HEK293T (cell line): ENCODE results near the gene VWA5A.

ENCODE experiments used
- ARNT ChIP-seq: fragments of 450-650 bp; IDR thresholded peaks from 2 replicates; pipeline ENCODE4 v1.6.1; 2017; ENCODE audit warnings: mild to moderate bottlenecking
- BHLHE40 ChIP-seq: fragments of 450-650 bp; IDR thresholded peaks from 2 replicates; pipeline ENCODE4 v1.6.1; 2016; ENCODE audit warnings: mild to moderate bottlenecking, moderate library complexity, borderline replicate concordance
- CTBP1 ChIP-seq: fragments of 450-650 bp; IDR thresholded peaks from 2 replicates; pipeline ENCODE4 v1.6.1; 2016; ENCODE audit warnings: borderline replicate concordance
- ELF4 ChIP-seq: fragments of 450-650 bp; IDR thresholded peaks from 2 replicates; pipeline ENCODE4 v1.6.1; 2017; ENCODE audit warnings: antibody characterized with exemption
- FOXA1 ChIP-seq: fragments of 450-650 bp; IDR thresholded peaks from 2 replicates; pipeline ENCODE4 v1.6.1; 2016; ENCODE audit warnings: mild to moderate bottlenecking
- FOXK2 ChIP-seq: fragments of 450-650 bp; IDR thresholded peaks from 2 replicates; pipeline ENCODE4 v1.6.1; 2016; ENCODE audit warnings: mild to moderate bottlenecking
- FOXM1 ChIP-seq: fragments of 450-650 bp; IDR thresholded peaks from 2 replicates; pipeline ENCODE4 v1.6.1; 2017; ENCODE audit warnings: mild to moderate bottlenecking, borderline replicate concordance
- HDGF ChIP-seq: fragments of 450-650 bp; IDR thresholded peaks from 2 replicates; pipeline ENCODE4 v1.6.1; 2017; ENCODE audit warnings: antibody characterized with exemption, borderline replicate concordance
- LEF1 ChIP-seq: fragments of 450-650 bp; IDR thresholded peaks from 2 replicates; pipeline ENCODE4 v1.6.1; 2017; ENCODE audit warnings: mild to moderate bottlenecking, borderline replicate concordance
- NFRKB ChIP-seq: fragments of 450-650 bp; IDR thresholded peaks from 2 replicates; pipeline ENCODE4 v1.6.1; 2016; ENCODE audit warnings: mild to moderate bottlenecking, moderate library complexity
- SP1 ChIP-seq: fragments of 450-650 bp; IDR thresholded peaks from 2 replicates; pipeline ENCODE4 v1.6.1; 2017
- SUZ12 ChIP-seq: fragments of 450-650 bp; IDR thresholded peaks from 2 replicates; pipeline ENCODE4 v1.6.1; 2016; ENCODE audit warnings: mild to moderate bottlenecking
- TARDBP ChIP-seq: fragments of 450-650 bp; IDR thresholded peaks from 2 replicates; pipeline ENCODE4 v1.6.1; 2016
- ZNF384 ChIP-seq: fragments of 450-650 bp; IDR thresholded peaks from 2 replicates; pipeline ENCODE4 v1.6.1; 2016

DNA sequence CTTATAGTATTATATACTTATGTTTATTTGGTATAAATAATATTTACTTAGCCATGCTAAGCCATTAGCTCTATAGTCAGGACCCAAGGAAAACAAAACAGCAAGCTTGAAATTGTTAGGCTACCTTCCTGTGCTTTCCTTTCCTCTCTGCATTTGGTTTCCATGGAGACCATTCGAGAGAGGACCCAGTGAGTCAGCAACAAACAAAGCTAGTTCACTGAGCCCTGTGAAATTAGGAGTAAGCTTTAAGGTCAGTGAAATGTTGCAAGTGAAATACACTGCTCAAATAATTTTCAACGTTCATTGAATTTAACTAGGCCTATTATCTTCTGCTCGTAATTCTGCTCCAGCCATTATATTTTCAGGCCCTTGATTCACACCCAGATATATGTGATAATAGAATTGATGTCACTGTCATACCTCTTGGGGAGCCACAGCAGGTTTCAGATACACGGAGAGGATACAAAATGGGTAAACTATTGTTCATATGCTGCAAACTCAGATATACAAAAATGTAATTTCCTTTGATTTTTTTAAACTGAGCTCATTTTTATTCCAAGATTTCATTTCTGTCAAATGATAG lies 58.8 kb downstream of the VWA5A start:
- TF ChIP-seq ZNF384 (no peak), NFRKB (no peak), FOXM1 (no peak), LEF1 (no peak), BHLHE40 (no peak), TARDBP (no peak), SP1 (no peak), FOXK2 (no peak), HDGF (no peak), CTBP1 (no peak), ARNT (no peak), ELF4 (no peak), SUZ12 (no peak), FOXA1 (no peak)
